ENCODE measurements around the gene ANKRD12. TPM values are rescaled to one million over a fixed set of nuclear protein-coding genes. Genes with fewer than 3 reads are reported as not detected.

ANKRD12 gene
- total RNA-seq, 1 donor from 2014 or later: 53.3 TPM

DNA sequence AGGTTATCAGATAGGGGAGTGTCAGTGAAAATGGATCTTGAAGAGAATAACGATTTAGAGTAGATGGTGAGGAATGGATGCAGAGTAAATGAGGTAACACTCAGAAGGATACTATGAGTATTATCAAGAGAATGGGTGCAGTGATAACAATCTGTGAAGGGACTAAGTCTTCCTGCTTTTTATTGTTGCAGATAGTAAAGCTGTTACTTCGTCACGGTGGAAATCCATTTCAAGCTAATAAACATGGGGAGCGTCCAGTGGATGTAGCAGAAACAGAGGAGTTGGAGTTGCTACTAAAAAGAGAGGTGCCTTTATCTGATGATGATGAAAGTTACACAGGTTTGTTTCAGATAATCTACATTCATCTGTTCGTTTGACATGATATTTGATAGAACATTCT lies 85.1 kb downstream of the ANKRD12 start:
- no peaks in the 10 kb centered on the region for H3K9me3 Mint-ChIP-seq (ENCODE audit: low read depth)
- no peak overlapping the region for H3K4me3 Mint-ChIP-seq (ENCODE audit: low read depth)
- H3K36me3 Mint-ChIP-seq (ENCODE audit: insufficient read depth): peaks cover 15% of the 10 kb centered on the region
- H3K27me3 Mint-ChIP-seq: no peaks in the 10 kb centered on the region
- TF ChIP-seq, protein P1, sequence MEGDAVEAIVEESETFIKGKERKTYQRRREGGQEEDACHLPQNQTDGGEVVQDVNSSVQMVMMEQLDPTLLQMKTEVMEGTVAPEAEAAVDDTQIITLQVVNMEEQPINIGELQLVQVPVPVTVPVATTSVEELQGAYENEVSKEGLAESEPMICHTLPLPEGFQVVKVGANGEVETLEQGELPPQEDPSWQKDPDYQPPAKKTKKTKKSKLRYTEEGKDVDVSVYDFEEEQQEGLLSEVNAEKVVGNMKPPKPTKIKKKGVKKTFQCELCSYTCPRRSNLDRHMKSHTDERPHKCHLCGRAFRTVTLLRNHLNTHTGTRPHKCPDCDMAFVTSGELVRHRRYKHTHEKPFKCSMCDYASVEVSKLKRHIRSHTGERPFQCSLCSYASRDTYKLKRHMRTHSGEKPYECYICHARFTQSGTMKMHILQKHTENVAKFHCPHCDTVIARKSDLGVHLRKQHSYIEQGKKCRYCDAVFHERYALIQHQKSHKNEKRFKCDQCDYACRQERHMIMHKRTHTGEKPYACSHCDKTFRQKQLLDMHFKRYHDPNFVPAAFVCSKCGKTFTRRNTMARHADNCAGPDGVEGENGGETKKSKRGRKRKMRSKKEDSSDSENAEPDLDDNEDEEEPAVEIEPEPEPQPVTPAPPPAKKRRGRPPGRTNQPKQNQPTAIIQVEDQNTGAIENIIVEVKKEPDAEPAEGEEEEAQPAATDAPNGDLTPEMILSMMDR (IDR thresholded peaks at IDR 0.05; ENCODE audit: unreplicated experiment): no peak
- no peak overlapping the region for H3K27ac Mint-ChIP-seq
- DNase-seq (ENCODE audit: low spot score, unreplicated experiment): no peak
- H3K4me1 Mint-ChIP-seq (ENCODE audit: low read depth): no peaks in the 10 kb centered on the region

DNA sequence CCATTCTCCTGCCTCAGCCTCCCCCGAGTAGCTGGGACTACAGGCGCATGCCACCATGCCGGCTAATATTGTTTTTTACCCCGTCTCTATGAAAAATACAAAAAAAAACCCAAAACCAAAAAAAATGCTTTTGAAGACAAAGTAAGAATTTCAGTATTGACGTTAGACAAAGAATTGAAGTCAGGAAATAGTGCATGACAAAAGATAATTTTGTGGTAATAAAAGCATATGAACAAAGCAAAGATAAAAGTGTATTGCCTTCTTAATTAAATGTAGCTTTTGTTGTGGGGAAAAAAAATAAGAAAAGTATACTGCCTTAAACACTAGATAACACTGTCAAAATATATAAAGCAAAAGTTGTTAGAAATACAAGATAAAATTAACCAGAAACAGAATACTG lies 86.8 kb downstream of the ANKRD12 start:
- Mint-ChIP-seq H3K36me3 (ENCODE audit: insufficient read depth) (peaks cover 21% of the 10 kb centered on the region), H3K4me3 (ENCODE audit: low read depth) (no peak overlapping the region)
- TF ChIP-seq, protein P1 (IDR thresholded peaks at IDR 0.05; ENCODE audit: unreplicated experiment): no peak

DNA sequence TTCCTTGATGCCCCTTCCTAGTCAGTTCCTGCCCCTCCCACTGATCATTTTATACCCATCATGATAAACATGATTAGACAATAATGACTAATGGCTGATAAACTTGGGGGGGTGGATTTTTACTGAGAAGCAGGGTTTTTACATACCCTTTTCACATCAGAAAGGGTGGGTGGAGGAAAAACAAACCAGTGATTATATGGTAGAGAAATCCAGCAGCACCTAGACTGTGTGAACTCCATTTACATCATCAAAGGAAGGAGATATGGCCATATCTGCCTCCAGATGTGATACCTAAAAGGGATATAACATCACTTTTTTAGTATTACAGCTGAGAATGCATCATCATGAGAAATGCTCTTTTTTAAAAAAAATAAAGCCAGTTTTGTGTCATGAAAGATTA lies 89.9 kb downstream of the ANKRD12 start:
- TF ChIP-seq, protein P1 (IDR thresholded peaks at IDR 0.05; ENCODE audit: unreplicated experiment): no peak

More for the DNA sequence above, 86.8 kb downstream of the ANKRD12 start:
- no peaks in the 10 kb centered on the region for H3K9me3 Mint-ChIP-seq (ENCODE audit: low read depth)
- H3K4me1 Mint-ChIP-seq (ENCODE audit: low read depth): no peaks in the 10 kb centered on the region
- no peaks in the 10 kb centered on the region for H3K27me3 Mint-ChIP-seq
- H3K27ac Mint-ChIP-seq: no peak overlapping the region
- DNase-seq (ENCODE audit: low spot score, unreplicated experiment): no peak

DNA sequence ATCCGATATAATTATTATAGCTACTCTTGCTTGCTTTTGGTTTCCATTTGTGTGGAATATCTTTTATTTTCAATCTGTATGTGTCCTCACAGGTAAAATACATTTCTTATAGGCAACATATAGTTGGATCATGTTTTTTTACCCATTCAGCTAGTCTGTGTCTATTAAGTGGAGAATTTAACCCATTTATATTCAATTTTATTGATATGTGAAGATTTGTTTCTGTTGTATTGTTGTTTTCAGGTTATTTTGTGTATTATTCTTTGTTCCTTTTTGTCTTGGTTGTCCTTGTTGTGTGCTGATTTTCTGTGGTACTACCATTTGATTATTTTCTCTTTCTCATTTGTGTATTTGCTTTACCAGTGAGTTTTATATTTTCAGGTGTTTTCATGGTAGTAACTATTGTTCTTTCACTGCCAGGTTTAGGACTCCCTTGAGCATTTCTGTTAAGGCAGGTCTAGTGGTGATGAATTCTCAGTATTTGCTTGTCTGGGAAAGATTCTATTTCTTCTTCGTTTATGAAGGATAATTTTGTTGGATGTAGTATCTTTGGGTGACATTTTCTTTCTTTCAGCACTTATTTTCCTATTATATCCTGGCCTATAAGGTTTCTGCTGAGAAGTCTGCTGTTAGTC lies 95.4 kb downstream of the ANKRD12 start:
- Mint-ChIP-seq H3K4me1 (ENCODE audit: low read depth) (no peaks in the 10 kb centered on the region), H3K27ac (no peak overlapping the region), H3K4me3 (ENCODE audit: low read depth) (no peak overlapping the region), H3K9me3 (ENCODE audit: low read depth) (peaks cover 21% of the 10 kb centered on the region), H3K36me3 (ENCODE audit: insufficient read depth) (peaks cover 43% of the 10 kb centered on the region), H3K27me3 (no peaks in the 10 kb centered on the region)
- TF ChIP-seq, protein P1 (IDR thresholded peaks at IDR 0.05; ENCODE audit: unreplicated experiment): no peak
- DNase-seq (ENCODE audit: low spot score, unreplicated experiment): no peak

More for the DNA sequence above, 89.9 kb downstream of the ANKRD12 start:
- H3K27ac Mint-ChIP-seq: no peak overlapping the region
- DNase-seq (ENCODE audit: low spot score, unreplicated experiment): no peak
- H3K4me1 Mint-ChIP-seq (ENCODE audit: low read depth): no peaks in the 10 kb centered on the region
- no peaks in the 10 kb centered on the region for H3K27me3 Mint-ChIP-seq
- peaks cover 35% of the 10 kb centered on the region for H3K36me3 Mint-ChIP-seq (ENCODE audit: insufficient read depth)
- no peak overlapping the region for H3K4me3 Mint-ChIP-seq (ENCODE audit: low read depth)
- H3K9me3 Mint-ChIP-seq (ENCODE audit: low read depth): peaks cover 6% of the 10 kb centered on the region

DNA sequence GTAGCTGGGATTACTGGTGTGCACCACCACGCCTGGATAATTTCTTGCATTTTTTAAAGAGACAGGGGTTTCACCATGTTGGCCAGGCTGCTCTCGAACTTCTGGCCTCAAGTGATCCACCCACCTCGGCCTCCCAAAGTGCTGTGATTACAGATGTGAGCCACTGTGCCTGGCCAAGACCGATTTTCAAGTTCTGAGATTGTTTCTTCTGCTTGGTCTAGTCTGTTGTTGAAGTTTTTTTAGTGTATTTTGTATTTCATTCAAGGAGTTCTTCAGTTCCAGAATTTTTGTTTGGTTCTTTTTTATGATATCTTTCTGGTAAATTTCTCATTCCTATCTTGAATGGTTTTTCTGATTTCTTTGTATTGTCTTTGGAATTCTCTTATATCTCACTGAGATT lies 96.4 kb downstream of the ANKRD12 start:
- Mint-ChIP-seq H3K9me3 (ENCODE audit: low read depth) (peaks cover 21% of the 10 kb centered on the region), H3K4me1 (ENCODE audit: low read depth) (no peaks in the 10 kb centered on the region), H3K4me3 (ENCODE audit: low read depth) (no peak overlapping the region), H3K36me3 (ENCODE audit: insufficient read depth) (peaks cover 40% of the 10 kb centered on the region), H3K27me3 (no peaks in the 10 kb centered on the region), H3K27ac (no peak overlapping the region)
- TF ChIP-seq, protein P1 (IDR thresholded peaks at IDR 0.05; ENCODE audit: unreplicated experiment): no peak
- no peak for DNase-seq (ENCODE audit: low spot score, unreplicated experiment)

Data from progenitor cell of endocrine pancreas (in vitro differentiated cells).